HEK293 (cell line): ENCODE data around the gene PRLR.

Experiments
- CTCF ChIA-PET: fragments of 350-600 bp; formaldehyde crosslinking; extraction: SDS; loops from one replicate; lab custom pipeline; 2021; ENCODE audit warnings: antibody characterized with exemption; lab: Yijun Ruan, JAX
- POLR2A ChIA-PET: fragments of 300-600 bp; formaldehyde crosslinking; extraction: SDS; loops from one replicate; lab custom pipeline; 2020; ENCODE audit warnings: antibody characterized with exemption, inconsistent platforms; lab: Yijun Ruan, JAX
- H3K27ac ChIP-seq: fragments of 200-500 bp; sonication (Bioruptor generic); 2 replicates; pipeline ENCODE4 v1.5.1; 2014; ENCODE audit warnings: low read depth, low read length, control low read depth, inconsistent platforms; ENCODE audit errors: extremely low read depth
- H3K36me3 ChIP-seq, 2 experiments: fragments of 200-500 bp in 1 of 2; sonication (Bioruptor generic) in 1 of 2; 1 replicate in 1 of 2; 2 replicates in 1 of 2; pipeline ENCODE4 v1.5.1; 2014 to 2017; ENCODE audit warnings: inconsistent platforms in 2 of 2, low read length in 2 of 2; ENCODE audit not compliant: control insufficient read depth in 2 of 2, insufficient read depth in 1 of 2
- H3K4me1 ChIP-seq: fragments of 200-500 bp; sonication (Bioruptor generic); 2 replicates; pipeline ENCODE4 v1.5.1; 2014; ENCODE audit warnings: mild to moderate bottlenecking, low read length, inconsistent platforms; ENCODE audit not compliant: control insufficient read depth, insufficient read depth
- H3K4me3 ChIP-seq: 2 replicates; pipeline ENCODE4 v1.5.1; 2011; ENCODE audit warnings: low read depth, mild to moderate bottlenecking, control low read depth, low read length, moderate library complexity
- H3K9me3 ChIP-seq: fragments of 200-500 bp; sonication (Bioruptor generic); 2 replicates; pipeline ENCODE4 v1.5.1; 2014; ENCODE audit warnings: low read depth, low read length, inconsistent platforms; ENCODE audit not compliant: control insufficient read depth, insufficient read depth
- BCL11A ChIP-seq: fragments of 450-650 bp; formaldehyde crosslinking; IDR thresholded peaks from 2 replicates; pipeline ENCODE4 v1.5.1; 2016; ENCODE audit warnings: low read depth, missing biosample characterization, missing genetic modification characterization
- BCL11B ChIP-seq: fragments of 450-650 bp; formaldehyde crosslinking; IDR thresholded peaks from 2 replicates; pipeline ENCODE4 v1.5.1; 2016; ENCODE audit warnings: low read depth, missing biosample characterization, missing genetic modification characterization
- GLI2 ChIP-seq: fragments of 450-650 bp; formaldehyde crosslinking; IDR thresholded peaks from 2 replicates; pipeline ENCODE4; 2017; ENCODE audit warnings: missing biosample characterization, missing genetic modification characterization, low read depth, borderline replicate concordance
- GLIS2 ChIP-seq: fragments of 450-650 bp; formaldehyde crosslinking; IDR thresholded peaks from 2 replicates; pipeline ENCODE4 v1.5.1; 2016; ENCODE audit warnings: missing biosample characterization, missing genetic modification characterization
- IKZF3 ChIP-seq: fragments of 450-650 bp; IDR thresholded peaks from 2 replicates; pipeline ENCODE4 v1.5.0; 2018; ENCODE audit warnings: missing biosample characterization, mild to moderate bottlenecking, missing genetic modification characterization, moderate library complexity
- SALL2 ChIP-seq: fragments of 450-650 bp; formaldehyde crosslinking; IDR thresholded peaks from 2 replicates; pipeline ENCODE4 v1.5.0; 2017; ENCODE audit warnings: missing biosample characterization, mild to moderate bottlenecking, missing genetic modification characterization, borderline replicate concordance
- SETDB1 ChIP-seq: IDR thresholded peaks from one replicate; pipeline ENCODE4 v1.6.1; 2017; ENCODE audit warnings: mild to moderate bottlenecking, low read length, moderate library complexity, mixed read lengths; ENCODE audit not compliant: insufficient read length
- ZBTB1 ChIP-seq: fragments of 450-650 bp; formaldehyde crosslinking; IDR thresholded peaks from 2 replicates; pipeline ENCODE4 v1.5.1; 2016; ENCODE audit warnings: missing biosample characterization, missing genetic modification characterization
- ZBTB7A ChIP-seq: fragments of 450-650 bp; formaldehyde crosslinking; IDR thresholded peaks from 2 replicates; pipeline ENCODE4 v1.5.1; 2016; ENCODE audit warnings: low read depth, missing biosample characterization, missing genetic modification characterization
- ZNF114 ChIP-seq: fragments of 450-650 bp; formaldehyde crosslinking; IDR thresholded peaks from 2 replicates; pipeline ENCODE4 v1.5.0; 2017; ENCODE audit warnings: missing biosample characterization, missing genetic modification characterization
- ZNF140 ChIP-seq: fragments of 450-650 bp; formaldehyde crosslinking; IDR thresholded peaks from 2 replicates; pipeline ENCODE4 v1.5.1; 2016; ENCODE audit warnings: missing biosample characterization, missing genetic modification characterization
- ZNF155 ChIP-seq: fragments of 450-650 bp; formaldehyde crosslinking; IDR thresholded peaks from 2 replicates; pipeline ENCODE4 v1.5.1; 2016; ENCODE audit warnings: missing biosample characterization, missing genetic modification characterization
- ZNF2 ChIP-seq: fragments of 450-650 bp; formaldehyde crosslinking; IDR thresholded peaks from 2 replicates; pipeline ENCODE4 v1.5.1; 2016; ENCODE audit warnings: missing biosample characterization, missing genetic modification characterization
- ZNF202 ChIP-seq: fragments of 450-650 bp; formaldehyde crosslinking; IDR thresholded peaks from 2 replicates; pipeline ENCODE4 v1.5.1; 2016; ENCODE audit warnings: missing biosample characterization, missing genetic modification characterization, borderline replicate concordance
- ZNF221 ChIP-seq: fragments of 450-650 bp; formaldehyde crosslinking; IDR thresholded peaks from 2 replicates; pipeline ENCODE4 v1.5.1; 2017; ENCODE audit warnings: missing biosample characterization, missing genetic modification characterization, borderline replicate concordance
- ZNF23 ChIP-seq: fragments of 450-650 bp; formaldehyde crosslinking; IDR thresholded peaks from 2 replicates; pipeline ENCODE4 v1.5.1; 2016; ENCODE audit warnings: missing biosample characterization, missing genetic modification characterization, borderline replicate concordance
- ZNF335 ChIP-seq: fragments of 450-650 bp; formaldehyde crosslinking; conservative IDR thresholded peaks from 2 replicates; pipeline ENCODE4 v1.5.1; 2016; ENCODE audit warnings: missing biosample characterization, missing genetic modification characterization
- ZNF341 ChIP-seq: fragments of 450-650 bp; formaldehyde crosslinking; IDR thresholded peaks from 2 replicates; pipeline ENCODE4; 2016; ENCODE audit warnings: low read depth, missing biosample characterization, missing genetic modification characterization
- ZNF354C ChIP-seq: fragments of 450-650 bp; formaldehyde crosslinking; IDR thresholded peaks from 2 replicates; pipeline ENCODE4 v1.5.1; 2016; ENCODE audit warnings: missing biosample characterization, missing genetic modification characterization, low read depth, borderline replicate concordance
- ZNF37A ChIP-seq: fragments of 450-650 bp; IDR thresholded peaks from 2 replicates; pipeline ENCODE4 v1.5.1; 2018; ENCODE audit warnings: missing biosample characterization, missing genetic modification characterization
- ZNF501 ChIP-seq: fragments of 450-650 bp; formaldehyde crosslinking; IDR thresholded peaks from 2 replicates; pipeline ENCODE4 v1.5.1; 2016; ENCODE audit warnings: missing biosample characterization, missing genetic modification characterization
- ZNF623 ChIP-seq: fragments of 450-650 bp; formaldehyde crosslinking; IDR thresholded peaks from 2 replicates; pipeline ENCODE4 v1.5.1; 2016; ENCODE audit warnings: missing biosample characterization, missing genetic modification characterization
- ZNF707 ChIP-seq: fragments of 450-650 bp; formaldehyde crosslinking; IDR thresholded peaks from 2 replicates; pipeline ENCODE4 v1.5.1; 2016; ENCODE audit warnings: missing biosample characterization, missing genetic modification characterization
- ZNF777 ChIP-seq: fragments of 450-650 bp; formaldehyde crosslinking; IDR thresholded peaks from 2 replicates; pipeline ENCODE4 v1.5.1; 2017; ENCODE audit warnings: missing biosample characterization, missing genetic modification characterization, borderline replicate concordance
- ZNF791 ChIP-seq: fragments of 450-650 bp; formaldehyde crosslinking; IDR thresholded peaks from 2 replicates; pipeline ENCODE4 v1.5.1; 2016; ENCODE audit warnings: missing biosample characterization, missing genetic modification characterization
- TF ChIP-seq, protein P1 (sequence below): fragments of 450-650 bp; formaldehyde crosslinking; IDR thresholded peaks from 2 replicates; pipeline ENCODE4 v1.5.0; 2017; ENCODE audit warnings: missing biosample characterization, missing genetic modification characterization, borderline replicate concordance
- TF ChIP-seq, protein P2 (sequence below): fragments of 450-650 bp; formaldehyde crosslinking; IDR thresholded peaks from 2 replicates; pipeline ENCODE4 v1.5.1; 2016; ENCODE audit warnings: missing biosample characterization, missing genetic modification characterization
- TF ChIP-seq, protein P3 (sequence below): fragments of 450-650 bp; formaldehyde crosslinking; IDR thresholded peaks from 2 replicates; pipeline ENCODE4 v1.5.1; 2016; ENCODE audit warnings: missing biosample characterization, missing genetic modification characterization

Gene PRLR

DNA sequence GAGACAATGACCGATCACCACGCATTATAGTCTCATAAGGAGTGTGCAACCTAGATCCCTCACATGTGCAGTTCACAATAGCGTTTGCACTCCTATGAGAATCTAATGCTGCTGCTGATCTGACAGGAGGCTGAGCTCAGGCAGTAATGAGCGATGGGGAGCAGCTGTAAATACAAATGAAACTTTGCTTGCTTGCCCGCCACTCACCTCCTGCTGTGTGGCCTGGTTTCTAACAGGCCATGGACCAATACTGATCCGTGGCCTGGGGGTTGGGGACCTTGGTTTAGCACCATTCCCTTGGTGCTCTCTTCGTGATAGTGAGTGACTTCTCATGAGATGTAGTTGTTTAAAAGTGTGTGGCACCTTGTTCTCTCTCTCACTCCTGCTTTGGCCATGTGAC lies 50.2 kb downstream of the PRLR start:
- H3K4me1 ChIP-seq: no peaks in the 10 kb centered on the region
- CTCF ChIA-PET: interaction anchor here (0.7 to 1.0 kb wide), 2 partner anchors 12 to 14 kb away, joined by 3 read pairs; no protein-coding TSS in a partner anchor
- no peak for TF ChIP-seq ZNF777 (tag by site-specific recombination)
- no peak for TF ChIP-seq ZNF707 (tag by site-specific recombination)
- TF ChIP-seq, protein P1, sequence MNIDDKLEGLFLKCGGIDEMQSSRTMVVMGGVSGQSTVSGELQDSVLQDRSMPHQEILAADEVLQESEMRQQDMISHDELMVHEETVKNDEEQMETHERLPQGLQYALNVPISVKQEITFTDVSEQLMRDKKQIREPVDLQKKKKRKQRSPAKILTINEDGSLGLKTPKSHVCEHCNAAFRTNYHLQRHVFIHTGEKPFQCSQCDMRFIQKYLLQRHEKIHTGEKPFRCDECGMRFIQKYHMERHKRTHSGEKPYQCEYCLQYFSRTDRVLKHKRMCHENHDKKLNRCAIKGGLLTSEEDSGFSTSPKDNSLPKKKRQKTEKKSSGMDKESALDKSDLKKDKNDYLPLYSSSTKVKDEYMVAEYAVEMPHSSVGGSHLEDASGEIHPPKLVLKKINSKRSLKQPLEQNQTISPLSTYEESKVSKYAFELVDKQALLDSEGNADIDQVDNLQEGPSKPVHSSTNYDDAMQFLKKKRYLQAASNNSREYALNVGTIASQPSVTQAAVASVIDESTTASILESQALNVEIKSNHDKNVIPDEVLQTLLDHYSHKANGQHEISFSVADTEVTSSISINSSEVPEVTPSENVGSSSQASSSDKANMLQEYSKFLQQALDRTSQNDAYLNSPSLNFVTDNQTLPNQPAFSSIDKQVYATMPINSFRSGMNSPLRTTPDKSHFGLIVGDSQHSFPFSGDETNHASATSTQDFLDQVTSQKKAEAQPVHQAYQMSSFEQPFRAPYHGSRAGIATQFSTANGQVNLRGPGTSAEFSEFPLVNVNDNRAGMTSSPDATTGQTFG: no peak
- no peak for TF ChIP-seq SETDB1
- TF ChIP-seq ZNF501 (tag by site-specific recombination): no peak
- no peak for TF ChIP-seq ZNF341
- TF ChIP-seq, protein P2, sequence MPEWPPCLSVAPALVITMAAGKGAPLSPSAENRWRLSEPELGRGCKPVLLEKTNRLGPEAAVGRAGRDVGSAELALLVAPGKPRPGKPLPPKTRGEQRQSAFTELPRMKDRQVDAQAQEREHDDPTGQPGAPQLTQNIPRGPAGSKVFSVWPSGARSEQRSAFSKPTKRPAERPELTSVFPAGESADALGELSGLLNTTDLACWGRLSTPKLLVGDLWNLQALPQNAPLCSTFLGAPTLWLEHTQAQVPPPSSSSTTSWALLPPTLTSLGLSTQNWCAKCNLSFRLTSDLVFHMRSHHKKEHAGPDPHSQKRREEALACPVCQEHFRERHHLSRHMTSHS (tag by site-specific recombination): no peak
- no peak for TF ChIP-seq GLIS2
- TF ChIP-seq ZNF2 (tag by site-specific recombination): no peak
- no peak for TF ChIP-seq ZBTB7A (tag by site-specific recombination)
- TF ChIP-seq ZNF23: no peak
- no peak for TF ChIP-seq ZNF791
- no peak for TF ChIP-seq ZNF140 (tag by site-specific recombination)
- TF ChIP-seq ZNF155 (tag by site-specific recombination): no peak
- TF ChIP-seq ZBTB1 (tag by site-specific recombination): no peak
- no peak for TF ChIP-seq IKZF3 (tag by site-specific recombination)
- no peak for TF ChIP-seq ZNF114
- TF ChIP-seq BCL11A (tag by site-specific recombination): no peak
- no peak for TF ChIP-seq ZNF335
- TF ChIP-seq, all 188 proteins: peak for 0
- no peaks in the 10 kb centered on the region for H3K9me3 ChIP-seq
- POLR2A ChIA-PET: no interaction called here
- no peak overlapping the region for H3K27ac ChIP-seq
- H3K4me3 ChIP-seq: no peak overlapping the region
- H3K36me3 ChIP-seq: no peaks in the 10 kb centered on the region

DNA sequence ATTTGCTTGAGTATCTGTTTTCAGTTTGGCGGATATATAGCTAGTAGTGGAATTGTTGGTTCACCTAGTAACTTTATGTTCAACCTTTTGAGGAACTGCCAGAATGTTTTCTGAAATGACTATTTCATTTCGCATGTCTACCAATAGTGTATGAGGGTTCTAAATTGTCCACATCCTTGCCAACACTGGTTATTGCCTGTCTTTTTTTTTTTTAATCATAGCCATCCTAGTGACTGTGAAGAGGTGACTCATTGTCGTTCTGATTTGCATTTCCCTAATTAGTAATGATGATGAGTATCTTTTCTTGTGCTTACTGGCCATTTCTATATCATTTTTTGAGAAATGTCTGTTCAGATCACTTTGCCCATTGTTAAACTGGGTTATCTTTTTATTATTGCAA lies 52.5 kb downstream of the PRLR start:
- no peaks in the 10 kb centered on the region for H3K9me3 ChIP-seq
- no peaks in the 10 kb centered on the region for H3K4me1 ChIP-seq
- POLR2A ChIA-PET: no interaction called here
- TF ChIP-seq ZNF623 (tag by site-specific recombination): no peak
- TF ChIP-seq ZNF354C (tag by site-specific recombination): no peak
- TF ChIP-seq BCL11B (tag by site-specific recombination): no peak
- no peak for TF ChIP-seq SALL2 (tag by site-specific recombination)
- no peak for TF ChIP-seq GLIS2
- TF ChIP-seq GLI2 (tag by site-specific recombination): no peak
- no peak for TF ChIP-seq ZNF221
- TF ChIP-seq ZNF37A (tag by site-specific recombination): no peak
- TF ChIP-seq, protein P3, sequence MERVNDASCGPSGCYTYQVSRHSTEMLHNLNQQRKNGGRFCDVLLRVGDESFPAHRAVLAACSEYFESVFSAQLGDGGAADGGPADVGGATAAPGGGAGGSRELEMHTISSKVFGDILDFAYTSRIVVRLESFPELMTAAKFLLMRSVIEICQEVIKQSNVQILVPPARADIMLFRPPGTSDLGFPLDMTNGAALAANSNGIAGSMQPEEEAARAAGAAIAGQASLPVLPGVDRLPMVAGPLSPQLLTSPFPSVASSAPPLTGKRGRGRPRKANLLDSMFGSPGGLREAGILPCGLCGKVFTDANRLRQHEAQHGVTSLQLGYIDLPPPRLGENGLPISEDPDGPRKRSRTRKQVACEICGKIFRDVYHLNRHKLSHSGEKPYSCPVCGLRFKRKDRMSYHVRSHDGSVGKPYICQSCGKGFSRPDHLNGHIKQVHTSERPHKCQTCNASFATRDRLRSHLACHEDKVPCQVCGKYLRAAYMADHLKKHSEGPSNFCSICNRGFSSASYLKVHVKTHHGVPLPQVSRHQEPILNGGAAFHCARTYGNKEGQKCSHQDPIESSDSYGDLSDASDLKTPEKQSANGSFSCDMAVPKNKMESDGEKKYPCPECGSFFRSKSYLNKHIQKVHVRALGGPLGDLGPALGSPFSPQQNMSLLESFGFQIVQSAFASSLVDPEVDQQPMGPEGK (tag by site-specific recombination): no peak
- TF ChIP-seq ZNF202 (tag by site-specific recombination): no peak
- H3K27ac ChIP-seq: no peak overlapping the region
- CTCF ChIA-PET: no interaction called here
- no peak overlapping the region for H3K4me3 ChIP-seq
- H3K36me3 ChIP-seq: no peaks in the 10 kb centered on the region
